ENCODE data around the gene LRP1B.

Gene LRP1B

GRCh38 chr2:140865837-140866236, 1265.0 kb downstream of the LRP1B start:
- Histone ChIP-seq H3K4me2 (ENCODE audit: low read length) (no peak overlapping the region), H3K27me3 (ENCODE audit: control insufficient read depth, low read length) (no peaks in the 10 kb centered on the region), H3K4me3 (ENCODE audit: low read length) (no peak overlapping the region), H3F3A (ENCODE audit: control insufficient read depth, insufficient read depth) (no peaks in the 10 kb centered on the region), H4K20me1 (ENCODE audit: control insufficient read depth, insufficient read depth, low read depth, low read length) (no peaks in the 10 kb centered on the region), H3K9me2 (replicated peaks; ENCODE audit: control insufficient read depth, low read length) (no peaks in the 10 kb centered on the region), H3K79me2 (ENCODE audit: control insufficient read depth, low read length) (no peaks in the 10 kb centered on the region), H3K4me1 (ENCODE audit: control insufficient read depth, low read length) (no peaks in the 10 kb centered on the region), H3K27ac (ENCODE audit: low read depth, low read length) (no peak overlapping the region), H3K9me3 (ENCODE audit: control insufficient read depth, insufficient read depth, low read length) (no peaks in the 10 kb centered on the region), H3K36me3 (ENCODE audit: control insufficient read depth, low read length) (no peaks in the 10 kb centered on the region)
- no peak for TF ChIP-seq EZH2phosphoT487 (IDR thresholded peaks at IDR 0.05; ENCODE audit: borderline replicate concordance, low read length)
- TF ChIP-seq, protein P1, sequence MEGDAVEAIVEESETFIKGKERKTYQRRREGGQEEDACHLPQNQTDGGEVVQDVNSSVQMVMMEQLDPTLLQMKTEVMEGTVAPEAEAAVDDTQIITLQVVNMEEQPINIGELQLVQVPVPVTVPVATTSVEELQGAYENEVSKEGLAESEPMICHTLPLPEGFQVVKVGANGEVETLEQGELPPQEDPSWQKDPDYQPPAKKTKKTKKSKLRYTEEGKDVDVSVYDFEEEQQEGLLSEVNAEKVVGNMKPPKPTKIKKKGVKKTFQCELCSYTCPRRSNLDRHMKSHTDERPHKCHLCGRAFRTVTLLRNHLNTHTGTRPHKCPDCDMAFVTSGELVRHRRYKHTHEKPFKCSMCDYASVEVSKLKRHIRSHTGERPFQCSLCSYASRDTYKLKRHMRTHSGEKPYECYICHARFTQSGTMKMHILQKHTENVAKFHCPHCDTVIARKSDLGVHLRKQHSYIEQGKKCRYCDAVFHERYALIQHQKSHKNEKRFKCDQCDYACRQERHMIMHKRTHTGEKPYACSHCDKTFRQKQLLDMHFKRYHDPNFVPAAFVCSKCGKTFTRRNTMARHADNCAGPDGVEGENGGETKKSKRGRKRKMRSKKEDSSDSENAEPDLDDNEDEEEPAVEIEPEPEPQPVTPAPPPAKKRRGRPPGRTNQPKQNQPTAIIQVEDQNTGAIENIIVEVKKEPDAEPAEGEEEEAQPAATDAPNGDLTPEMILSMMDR (IDR thresholded peaks at IDR 0.05; ENCODE audit: low read depth, low read length, poor library complexity, severe bottlenecking): no peak

DNA sequence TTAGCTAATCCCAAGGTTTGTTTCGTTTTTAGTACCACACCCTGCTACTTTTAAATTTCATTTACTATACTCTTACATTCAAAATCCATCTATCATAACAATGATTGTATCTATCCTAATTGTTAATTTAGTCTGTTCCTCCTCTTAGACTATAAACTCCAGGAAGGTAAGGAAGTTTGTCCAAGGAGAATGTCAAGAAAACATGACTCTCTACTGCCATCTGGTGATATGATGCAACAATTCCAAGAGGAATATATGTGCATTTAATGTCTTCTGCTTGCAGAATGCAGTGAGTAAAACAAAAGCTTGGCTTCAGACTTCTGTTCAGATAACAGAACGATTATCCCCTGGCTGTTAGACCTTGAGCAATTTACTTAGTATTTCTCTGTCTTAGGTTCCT, 1267.1 kb downstream of the LRP1B start:
- Histone ChIP-seq H3K4me3 (ENCODE audit: low read length) (no peak overlapping the region), H3K4me2 (ENCODE audit: low read length) (no peak overlapping the region), H3K27me3 (ENCODE audit: control insufficient read depth, low read length) (no peaks in the 10 kb centered on the region), H3K79me2 (ENCODE audit: control insufficient read depth, low read length) (no peaks in the 10 kb centered on the region), H4K20me1 (ENCODE audit: control insufficient read depth, insufficient read depth, low read depth, low read length) (no peaks in the 10 kb centered on the region), H3K9me3 (ENCODE audit: control insufficient read depth, insufficient read depth, low read length) (no peaks in the 10 kb centered on the region), H3K27ac (ENCODE audit: low read depth, low read length) (no peak overlapping the region), H3K9me2 (replicated peaks; ENCODE audit: control insufficient read depth, low read length) (no peaks in the 10 kb centered on the region), H3F3A (ENCODE audit: control insufficient read depth, insufficient read depth) (no peaks in the 10 kb centered on the region), H3K36me3 (ENCODE audit: control insufficient read depth, low read length) (no peaks in the 10 kb centered on the region), H3K4me1 (ENCODE audit: control insufficient read depth, low read length) (no peaks in the 10 kb centered on the region)
- TF ChIP-seq, protein P1 (IDR thresholded peaks at IDR 0.05; ENCODE audit: low read depth, low read length, poor library complexity, severe bottlenecking): peak; percentile 46
- TF ChIP-seq EZH2phosphoT487 (IDR thresholded peaks at IDR 0.05; ENCODE audit: borderline replicate concordance, low read length): no peak

GRCh38 chr2:140862181-140862580, 1268.6 kb downstream of the LRP1B start:
- TF ChIP-seq, protein P1 (IDR thresholded peaks at IDR 0.05; ENCODE audit: low read depth, low read length, poor library complexity, severe bottlenecking): no peak
- no peak for TF ChIP-seq EZH2phosphoT487 (IDR thresholded peaks at IDR 0.05; ENCODE audit: borderline replicate concordance, low read length)
- Histone ChIP-seq H3K27ac (ENCODE audit: low read depth, low read length) (no peak overlapping the region), H3K9me3 (ENCODE audit: control insufficient read depth, insufficient read depth, low read length) (no peaks in the 10 kb centered on the region), H3K79me2 (ENCODE audit: control insufficient read depth, low read length) (no peaks in the 10 kb centered on the region), H3K4me2 (ENCODE audit: low read length) (no peak overlapping the region), H3K4me3 (ENCODE audit: low read length) (no peak overlapping the region), H3K9me2 (replicated peaks; ENCODE audit: control insufficient read depth, low read length) (no peaks in the 10 kb centered on the region), H3K36me3 (ENCODE audit: control insufficient read depth, low read length) (no peaks in the 10 kb centered on the region), H3K27me3 (ENCODE audit: control insufficient read depth, low read length) (no peaks in the 10 kb centered on the region), H3K4me1 (ENCODE audit: control insufficient read depth, low read length) (no peaks in the 10 kb centered on the region), H3F3A (ENCODE audit: control insufficient read depth, insufficient read depth) (no peaks in the 10 kb centered on the region), H4K20me1 (ENCODE audit: control insufficient read depth, insufficient read depth, low read depth, low read length) (no peaks in the 10 kb centered on the region)

DNA sequence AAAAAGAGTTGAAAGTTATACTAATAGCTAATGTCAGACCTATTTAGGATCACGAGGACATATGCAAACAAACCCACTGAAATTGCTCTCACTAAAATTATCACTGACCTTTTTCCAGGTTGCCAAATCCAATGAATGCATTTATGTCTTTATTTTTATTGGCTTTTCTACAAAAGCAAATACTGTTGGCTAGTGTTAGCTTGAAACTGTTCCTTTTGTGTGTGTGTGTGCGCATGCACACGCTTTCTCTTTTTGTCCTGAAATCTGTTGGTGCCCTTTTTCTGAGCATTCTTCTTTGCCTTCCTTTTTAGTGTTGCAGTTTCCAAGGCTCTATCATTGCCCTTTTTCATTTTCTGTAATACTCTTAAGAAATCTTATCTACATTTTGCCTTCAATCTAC, 1269.2 kb downstream of the LRP1B start:
- Histone ChIP-seq H3K36me3 (ENCODE audit: control insufficient read depth, low read length) (no peaks in the 10 kb centered on the region), H3K4me3 (ENCODE audit: low read length) (no peak overlapping the region), H3F3A (ENCODE audit: control insufficient read depth, insufficient read depth) (no peaks in the 10 kb centered on the region), H3K9me3 (ENCODE audit: control insufficient read depth, insufficient read depth, low read length) (no peaks in the 10 kb centered on the region), H3K27me3 (ENCODE audit: control insufficient read depth, low read length) (no peaks in the 10 kb centered on the region), H4K20me1 (ENCODE audit: control insufficient read depth, insufficient read depth, low read depth, low read length) (no peaks in the 10 kb centered on the region), H3K79me2 (ENCODE audit: control insufficient read depth, low read length) (no peaks in the 10 kb centered on the region), H3K27ac (ENCODE audit: low read depth, low read length) (no peak overlapping the region), H3K4me1 (ENCODE audit: control insufficient read depth, low read length) (no peaks in the 10 kb centered on the region), H3K9me2 (replicated peaks; ENCODE audit: control insufficient read depth, low read length) (no peaks in the 10 kb centered on the region), H3K4me2 (ENCODE audit: low read length) (no peak overlapping the region)
- TF ChIP-seq EZH2phosphoT487 (IDR thresholded peaks at IDR 0.05; ENCODE audit: borderline replicate concordance, low read length): no peak
- TF ChIP-seq, protein P1 (IDR thresholded peaks at IDR 0.05; ENCODE audit: low read depth, low read length, poor library complexity, severe bottlenecking): no peak
